ENCODE data around the gene TSPAN18.

The TSPAN18 gene

DNA sequence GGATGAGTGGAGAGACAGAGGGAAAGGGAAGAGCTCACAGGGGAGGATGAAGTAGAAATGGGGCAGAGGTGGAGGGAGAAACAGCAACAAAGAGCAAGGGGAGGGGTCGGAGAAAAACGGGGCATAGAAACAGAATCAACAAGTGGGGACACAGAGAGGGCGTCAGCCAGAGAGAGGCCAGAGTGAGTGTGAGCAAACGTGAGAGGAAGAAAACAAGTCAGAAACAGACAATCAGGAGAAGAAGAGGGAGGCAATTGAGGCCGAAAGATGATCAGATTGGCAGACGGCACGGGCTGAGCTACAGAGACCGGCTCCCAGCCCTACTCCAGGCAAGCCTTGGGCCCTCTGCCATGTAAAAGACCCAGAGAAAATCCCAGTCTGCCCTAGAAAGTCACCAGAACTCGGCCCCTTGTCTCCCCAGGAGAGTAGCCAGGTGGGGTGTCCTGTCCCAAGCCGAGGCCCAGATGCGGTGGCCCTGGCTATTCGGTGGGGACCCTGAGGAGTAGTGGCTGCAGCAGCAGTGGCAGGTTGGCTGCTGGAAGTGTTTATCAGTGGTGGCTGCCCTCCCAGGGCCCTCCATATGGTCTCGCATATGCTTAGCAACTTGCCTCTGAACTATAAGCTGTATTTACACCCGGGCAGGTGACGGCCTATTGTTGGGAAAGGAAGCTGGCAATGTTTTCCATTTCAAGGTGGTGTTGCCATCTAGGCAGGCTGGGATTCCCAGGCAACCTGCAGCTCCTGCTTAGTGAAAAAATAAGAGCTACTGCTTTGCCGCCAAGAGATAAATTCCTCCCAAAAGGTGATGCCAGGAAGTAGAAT is 14.8 kb upstream of the TSPAN18 start:
- DNase-seq: no peak

DNA sequence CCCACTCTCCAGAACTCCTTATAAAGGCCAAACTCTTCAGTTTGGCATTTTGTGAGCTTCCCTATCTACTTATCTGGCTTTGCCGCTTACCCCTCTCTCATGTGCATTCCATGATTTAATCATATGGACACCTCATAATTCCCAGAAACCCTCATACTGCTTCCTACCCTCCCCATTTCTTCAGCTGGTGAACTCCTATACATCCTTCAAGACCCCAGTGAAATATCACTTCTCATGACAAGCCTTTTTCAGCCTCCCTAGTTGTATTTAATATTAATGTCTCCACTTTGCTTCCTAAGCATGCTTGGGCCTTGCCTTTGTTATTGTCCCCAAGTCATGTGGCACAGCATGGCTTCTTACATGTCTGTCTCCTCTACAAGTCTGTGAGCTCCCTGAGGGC is 13.7 kb upstream of the TSPAN18 start:
- no peak for DNase-seq

DNA sequence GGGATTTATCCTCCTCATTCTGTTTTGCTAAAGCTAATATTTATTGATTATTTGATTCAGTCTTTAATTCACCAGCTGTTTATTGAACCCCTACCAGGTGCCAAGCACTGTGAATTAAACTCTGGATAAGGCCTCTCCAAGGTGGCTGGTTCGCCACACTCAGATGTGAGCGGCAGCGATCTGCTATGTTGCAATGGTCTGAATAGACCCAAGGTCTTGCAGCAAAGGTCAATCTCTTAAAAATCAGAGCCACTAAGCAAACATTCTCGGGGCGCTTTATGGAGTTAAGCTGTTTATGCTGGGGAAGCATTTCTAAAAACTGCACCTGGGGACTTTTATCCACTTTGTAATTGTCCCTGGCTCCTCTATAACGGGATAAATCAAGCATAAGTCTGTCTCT is 10.5 kb upstream of the TSPAN18 start:
- DNase-seq: no peak

DNA sequence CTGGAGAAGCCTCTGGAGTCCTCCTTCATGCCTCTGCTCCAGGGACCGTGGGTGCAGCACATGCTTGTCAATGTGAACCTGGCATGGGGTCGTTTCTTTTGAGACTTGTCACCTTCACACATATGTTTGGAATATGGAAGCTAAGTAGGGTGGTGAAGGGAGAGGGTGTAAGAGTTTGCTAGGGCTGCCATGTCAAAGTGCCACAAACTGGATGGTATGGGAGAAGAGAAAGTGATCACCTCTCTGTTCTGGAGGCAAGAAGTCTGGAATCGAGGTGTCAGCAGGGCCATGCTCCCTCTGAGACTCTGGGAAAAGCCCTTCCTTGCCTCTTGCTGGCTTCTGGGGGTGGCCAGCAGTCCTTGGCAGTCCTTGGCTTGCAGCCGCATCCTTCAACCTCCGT is 8.7 kb upstream of the TSPAN18 start:
- no peak for DNase-seq

DNA sequence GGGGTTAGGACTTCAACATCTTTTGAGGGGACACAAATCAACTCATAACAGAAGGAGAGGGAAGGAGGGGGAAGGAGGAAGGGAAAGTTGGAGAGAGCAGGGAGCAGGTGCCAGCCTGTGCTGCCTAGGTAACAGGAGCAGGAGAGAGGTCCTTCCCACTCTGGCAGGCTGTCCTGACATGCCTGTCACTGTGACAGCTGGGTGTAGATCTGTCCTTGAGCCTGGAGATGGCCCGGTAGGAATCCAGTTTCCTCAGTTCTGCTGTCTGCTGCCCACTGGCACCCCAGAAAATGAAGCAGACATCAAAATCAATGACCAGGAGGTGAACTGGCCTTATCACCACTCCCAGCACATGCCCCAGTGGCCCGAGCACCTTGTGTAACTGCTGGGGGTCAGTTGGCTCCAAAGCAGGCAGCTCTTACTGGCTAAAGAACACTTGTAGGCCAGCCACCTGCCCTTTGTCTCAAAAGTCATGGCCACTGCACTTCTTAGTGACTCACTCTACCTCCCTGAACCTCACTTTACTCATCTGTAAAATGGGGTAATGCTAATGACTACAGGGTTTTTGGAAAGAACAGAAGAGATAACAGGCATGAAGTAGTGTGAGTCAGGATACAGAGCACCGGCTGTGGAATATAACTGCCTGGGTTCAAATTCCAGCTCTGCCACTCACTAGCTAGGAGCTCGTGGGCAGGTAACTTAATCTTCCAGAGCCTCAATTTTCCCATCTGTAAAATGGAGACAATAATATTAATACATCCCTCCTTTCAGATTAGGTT is 8.0 kb upstream of the TSPAN18 start:
- no peak for DNase-seq

DNA sequence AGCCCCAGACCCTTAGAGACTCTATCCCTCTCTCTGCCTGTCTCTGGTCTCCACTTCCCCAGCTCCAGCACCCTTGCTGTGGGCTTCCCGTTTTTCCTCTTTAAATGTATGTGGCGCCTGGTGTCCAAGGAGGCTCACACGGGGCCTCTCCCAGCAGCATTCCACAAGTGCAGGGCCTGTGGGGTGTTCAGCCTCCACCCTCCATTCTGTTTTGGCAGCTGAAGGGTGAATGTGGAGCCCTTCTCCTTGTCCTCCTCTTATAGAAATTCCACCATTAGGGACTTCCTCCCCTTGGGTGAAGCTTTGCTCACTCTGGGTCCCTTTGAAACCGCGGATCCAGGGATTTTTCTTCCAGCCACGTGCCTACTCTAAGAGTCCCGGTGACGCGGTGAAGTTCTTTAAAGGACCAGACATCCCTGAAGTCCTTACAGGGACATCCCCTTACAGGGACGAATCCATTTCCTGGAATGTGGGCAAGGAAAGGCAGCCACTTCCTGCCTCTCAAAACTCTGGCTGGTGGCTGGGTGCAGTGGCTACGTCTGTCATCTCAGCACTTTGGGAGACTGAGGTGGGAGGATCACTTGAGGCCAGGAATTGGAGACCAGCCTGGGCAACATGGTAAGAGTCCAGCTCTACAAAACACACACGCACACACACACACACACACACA is 1.6 kb upstream of the TSPAN18 start:
- DNase-seq: no peak

DNA sequence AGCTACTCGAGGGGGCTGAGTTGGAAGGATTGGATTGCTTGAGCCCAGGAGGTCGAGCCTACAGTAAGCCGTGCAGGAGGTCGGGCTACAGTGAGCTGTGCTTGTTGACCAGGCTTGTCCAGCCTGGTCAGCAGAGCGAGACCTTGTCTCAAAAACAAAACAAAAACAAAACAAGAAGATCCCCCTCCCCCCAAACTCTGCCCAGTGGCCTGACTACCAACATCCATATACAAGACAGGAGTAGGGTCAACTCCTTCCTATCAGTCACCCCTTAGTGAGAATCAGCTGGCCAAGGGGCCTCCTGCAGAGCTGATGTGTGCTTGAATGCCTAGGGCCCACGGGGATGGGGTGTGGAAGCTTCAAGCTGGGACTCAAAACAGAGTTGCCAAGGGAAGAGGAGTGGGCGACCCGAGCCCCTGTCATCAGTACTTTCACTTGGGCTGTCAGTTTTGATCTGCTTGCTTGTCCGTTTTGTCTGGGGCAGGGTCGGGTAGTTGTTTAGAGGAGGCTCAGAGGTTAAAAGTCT is 942 bp upstream of the TSPAN18 start:
- DNase-seq: no peak

DNA sequence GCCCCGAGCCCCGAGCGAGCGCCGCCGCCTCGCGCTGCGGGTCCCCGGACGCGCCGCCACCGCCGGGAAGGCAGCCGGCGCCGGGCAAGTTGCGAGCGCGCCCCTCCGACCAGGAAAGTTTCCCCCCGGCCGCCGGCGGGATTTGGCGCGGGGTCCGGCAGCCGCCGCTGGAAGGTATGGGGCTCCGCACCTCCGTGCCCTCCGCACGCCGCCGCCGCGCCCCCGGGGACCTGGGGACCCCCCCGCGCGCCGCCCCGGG is 281 bp downstream of the TSPAN18 start:
- no peak for DNase-seq

DNA sequence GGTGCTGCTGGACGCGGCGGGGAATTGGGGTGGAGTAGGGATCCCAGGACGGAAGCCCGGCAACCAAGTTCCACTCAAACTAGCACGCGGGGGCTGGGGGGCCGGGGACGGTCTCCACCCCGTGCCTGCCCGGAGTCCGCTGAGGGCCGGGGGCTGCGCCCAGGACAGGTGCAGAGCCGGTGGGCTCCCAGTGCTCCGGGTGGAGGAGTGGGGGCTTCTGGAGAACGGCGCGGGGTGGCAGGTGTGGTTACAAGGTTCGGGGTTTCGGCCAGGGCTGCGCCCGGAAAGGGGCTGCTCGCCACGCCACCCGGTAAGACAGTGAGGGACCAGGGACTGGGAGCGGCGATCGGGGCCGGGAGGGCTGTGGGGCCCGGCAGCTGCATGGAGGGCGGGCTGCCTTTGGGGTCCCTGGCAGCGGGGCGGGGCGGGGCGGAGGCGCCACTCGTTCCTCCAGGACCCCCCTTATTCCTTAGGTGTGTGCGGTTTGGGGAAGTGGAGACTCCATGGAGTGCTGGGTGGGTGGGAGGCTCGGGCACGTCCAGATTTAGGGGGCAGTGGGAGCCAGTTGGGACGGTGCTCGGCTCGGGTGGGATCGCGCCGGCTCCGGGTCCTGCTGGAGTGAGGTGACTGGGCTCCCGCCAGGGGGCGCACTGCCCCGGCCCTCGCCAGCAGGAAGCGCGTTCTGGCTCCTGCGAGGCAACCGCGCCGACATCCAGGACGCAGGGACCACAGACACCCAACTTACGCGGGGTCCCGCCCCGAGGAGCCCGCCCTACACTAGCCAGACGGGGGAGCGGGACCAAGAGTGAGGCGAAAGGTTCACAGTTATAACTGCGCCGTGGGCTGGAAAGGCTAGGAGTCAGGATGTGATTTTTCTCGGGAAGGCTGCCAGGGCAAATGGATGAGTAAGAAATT is 868 bp downstream of the TSPAN18 start:
- DNase-seq: peak; percentile 87

DNA sequence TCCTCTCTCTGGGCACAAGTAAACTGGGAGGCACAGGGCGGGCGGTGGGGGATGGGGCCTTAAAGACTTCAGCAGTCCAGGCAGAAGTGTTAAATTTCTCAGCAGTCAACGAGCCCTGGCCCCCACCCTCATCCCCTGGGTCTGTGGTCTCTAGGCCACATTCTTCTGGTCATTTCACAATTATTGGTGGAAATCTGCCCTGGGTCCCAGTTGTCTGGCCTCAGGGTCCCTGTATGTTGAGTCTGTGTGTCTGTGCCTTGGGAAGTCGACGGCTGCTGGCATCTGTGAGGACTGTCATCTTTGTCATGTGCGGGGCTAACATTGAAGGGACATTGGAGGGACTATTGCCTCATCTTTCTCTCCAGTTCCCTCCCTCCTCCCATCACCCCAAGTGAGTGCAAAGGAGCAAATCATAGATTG is 1.7 kb downstream of the TSPAN18 start:
- DNase-seq: no peak

DNA sequence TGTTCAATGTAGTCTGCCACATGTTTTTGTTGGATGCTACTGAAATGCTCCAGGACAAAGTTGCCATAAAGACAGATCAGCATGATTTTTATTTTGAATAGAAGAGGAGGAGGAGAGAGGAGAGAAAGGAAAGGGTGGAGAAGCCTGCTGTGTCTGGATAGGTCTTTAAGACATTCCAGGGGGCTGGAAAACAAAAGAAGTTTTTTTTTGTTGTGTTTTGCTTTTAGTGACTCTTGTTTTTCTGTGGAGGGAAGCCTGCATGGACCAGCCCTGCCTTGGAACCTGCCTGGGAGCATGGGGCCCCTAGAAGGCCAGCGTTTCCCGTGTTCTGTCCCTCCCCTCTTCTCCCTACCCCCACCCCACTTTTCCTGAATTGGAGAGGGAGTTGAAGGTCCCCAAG is 2.3 kb downstream of the TSPAN18 start:
- DNase-seq: no peak

DNA sequence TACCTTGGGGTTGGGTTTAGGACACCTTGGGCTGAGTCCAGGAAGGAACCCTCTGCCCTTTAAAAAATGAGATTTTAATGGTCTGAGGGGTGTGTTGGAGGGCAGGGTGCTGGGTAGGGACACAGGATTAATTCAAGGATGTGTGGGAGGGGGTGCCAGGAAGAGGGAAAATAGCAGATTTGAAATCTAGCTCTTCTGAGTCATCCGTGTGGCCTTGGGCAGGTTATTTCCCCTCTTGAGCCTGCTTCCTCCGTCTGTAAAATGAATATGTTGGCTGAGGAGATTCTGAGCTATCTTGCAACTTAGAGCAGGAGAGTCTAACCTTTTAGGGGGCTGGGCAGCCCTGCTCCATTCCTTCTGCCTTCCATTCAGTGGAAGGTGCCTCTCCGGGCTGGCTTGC is 3.0 kb downstream of the TSPAN18 start:
- no peak for DNase-seq

DNA sequence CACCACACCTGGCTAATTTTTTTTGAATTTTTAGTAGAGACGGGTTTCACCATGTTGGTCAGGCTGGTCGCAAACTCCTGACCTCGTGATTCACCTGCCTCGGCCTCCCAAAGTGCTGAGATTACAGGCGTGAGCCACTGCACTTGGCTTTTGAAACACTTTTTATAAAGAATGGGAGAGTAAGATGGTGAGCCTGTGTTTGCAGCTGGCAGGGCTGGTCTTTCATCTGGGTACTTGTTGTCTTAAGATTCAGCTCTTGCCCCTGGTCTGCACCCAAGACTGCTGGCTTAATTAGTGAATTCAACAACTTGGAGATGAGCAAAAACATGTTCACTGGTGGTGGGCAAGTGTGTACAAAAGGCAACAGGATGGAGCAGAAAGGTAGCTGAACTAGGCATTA is 4.0 kb downstream of the TSPAN18 start:
- DNase-seq: no peak

DNA sequence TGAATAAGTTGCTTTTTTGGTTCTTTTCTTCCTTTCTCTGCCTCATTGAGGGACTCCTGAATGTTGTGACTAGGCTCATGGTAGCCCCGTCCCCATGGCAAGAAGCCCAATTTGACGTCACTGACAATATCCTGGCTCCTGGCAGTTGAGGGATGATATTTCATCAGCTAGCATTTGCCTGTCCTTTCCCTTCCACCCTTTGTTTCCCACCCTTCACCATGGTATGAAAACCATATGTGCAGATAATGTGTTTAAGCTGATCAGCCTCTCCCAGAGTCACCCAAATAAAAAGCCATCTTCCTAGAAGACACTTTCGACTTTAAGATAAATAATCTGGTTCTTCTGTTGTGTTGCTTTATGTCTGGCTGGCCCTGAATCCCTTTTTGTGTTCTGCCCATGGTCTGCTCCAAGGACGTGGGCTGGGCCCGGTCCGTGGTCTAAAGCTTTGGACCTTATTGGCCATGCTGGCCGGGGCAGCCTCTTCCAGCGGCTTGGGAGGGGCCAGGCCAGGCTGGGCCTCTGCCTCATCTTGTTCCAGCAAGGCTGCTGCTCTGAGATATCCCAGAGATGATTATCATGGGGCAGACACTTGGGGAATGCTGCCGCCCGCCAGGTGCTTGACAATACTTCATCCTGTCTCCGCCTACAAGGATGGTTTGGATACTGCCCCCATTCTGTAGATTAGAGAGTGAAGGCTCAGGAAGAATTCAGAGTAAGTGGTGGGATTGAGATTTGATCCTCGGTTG is 5.1 kb downstream of the TSPAN18 start:
- no peak for DNase-seq

DNA sequence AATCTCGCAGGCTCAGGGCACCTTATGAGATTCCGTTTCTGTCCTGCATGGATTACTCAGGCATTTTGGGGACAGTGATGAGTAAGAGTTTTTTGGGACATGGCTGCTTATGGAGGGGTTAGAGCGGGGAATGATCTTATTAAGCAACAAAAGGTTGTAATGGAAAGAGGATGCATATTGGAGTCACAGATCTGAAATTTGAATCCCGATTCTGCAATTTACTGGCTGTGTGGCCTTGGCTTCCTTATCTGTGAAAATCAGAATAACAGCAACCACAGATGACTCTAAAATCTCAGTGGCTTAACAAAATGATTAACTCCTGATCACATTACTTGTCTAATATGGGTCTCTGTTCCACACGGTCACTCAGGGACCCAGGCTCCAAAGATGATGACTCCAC is 5.8 kb downstream of the TSPAN18 start:
- DNase-seq: no peak

DNA sequence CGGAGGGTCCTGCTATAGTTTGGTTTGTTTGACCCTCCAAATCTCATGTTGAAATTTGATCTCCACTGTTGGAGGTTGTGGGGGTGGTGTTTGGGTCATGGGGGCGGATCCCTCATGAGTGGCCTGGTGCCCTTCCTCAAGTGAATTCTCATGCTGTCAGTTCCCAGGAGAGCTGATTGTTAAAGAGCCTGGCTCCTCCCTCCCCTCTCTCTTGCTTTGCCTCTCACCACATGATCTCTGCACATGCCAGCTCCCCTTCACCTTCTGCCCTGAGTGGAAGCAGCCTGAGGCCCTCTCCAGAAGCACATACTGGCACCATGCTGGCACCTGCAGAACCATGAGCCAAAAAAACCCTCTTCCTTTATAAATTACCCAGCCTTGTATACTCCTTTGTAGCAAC is 7.1 kb downstream of the TSPAN18 start:
- DNase-seq: no peak

DNA sequence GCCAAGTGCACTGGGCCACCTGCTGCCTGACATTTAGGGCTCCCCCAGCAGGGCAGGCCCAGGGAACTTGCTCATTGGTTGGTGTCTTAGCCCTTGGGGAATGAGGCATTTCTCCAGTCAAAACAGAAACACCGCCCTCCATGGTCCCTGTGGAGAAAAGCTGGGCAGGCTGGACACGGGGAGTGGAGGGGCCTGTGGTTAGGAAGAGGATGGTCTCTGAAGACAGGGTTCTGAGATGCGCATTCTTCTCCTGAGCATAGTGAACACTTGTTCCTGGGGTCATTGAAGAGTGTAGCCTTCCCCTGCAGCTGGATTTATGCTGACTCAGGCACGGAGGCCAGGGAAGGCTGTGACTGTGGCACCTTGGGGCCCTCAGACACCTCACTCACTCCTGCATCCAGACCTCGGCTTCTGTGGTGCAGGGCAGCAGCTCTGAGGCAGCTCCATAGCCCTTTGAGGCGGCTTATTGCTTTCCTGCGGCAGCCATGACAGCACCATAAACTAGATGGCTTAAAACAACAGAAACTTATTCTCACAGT is 8.2 kb downstream of the TSPAN18 start:
- no peak for DNase-seq

DNA sequence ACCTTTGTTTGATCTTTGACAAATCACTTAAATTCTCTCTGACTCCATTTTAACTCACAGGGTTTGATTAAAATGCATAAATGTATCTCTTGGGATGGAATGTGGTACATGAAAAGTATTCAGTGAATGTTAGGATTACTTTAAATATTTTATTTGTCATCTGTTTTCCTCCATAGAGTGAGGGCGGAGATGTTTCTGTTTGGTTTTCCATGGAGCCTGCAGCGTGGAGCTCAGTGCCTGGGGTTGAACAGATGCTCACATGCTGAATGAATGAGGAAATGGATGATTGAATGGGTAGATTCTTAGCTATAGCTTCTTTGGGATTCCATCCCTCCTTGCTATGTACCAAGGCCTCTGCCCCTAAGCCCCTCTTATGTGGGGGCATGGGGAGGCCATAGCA is 10.0 kb downstream of the TSPAN18 start:
- DNase-seq: no peak

DNA sequence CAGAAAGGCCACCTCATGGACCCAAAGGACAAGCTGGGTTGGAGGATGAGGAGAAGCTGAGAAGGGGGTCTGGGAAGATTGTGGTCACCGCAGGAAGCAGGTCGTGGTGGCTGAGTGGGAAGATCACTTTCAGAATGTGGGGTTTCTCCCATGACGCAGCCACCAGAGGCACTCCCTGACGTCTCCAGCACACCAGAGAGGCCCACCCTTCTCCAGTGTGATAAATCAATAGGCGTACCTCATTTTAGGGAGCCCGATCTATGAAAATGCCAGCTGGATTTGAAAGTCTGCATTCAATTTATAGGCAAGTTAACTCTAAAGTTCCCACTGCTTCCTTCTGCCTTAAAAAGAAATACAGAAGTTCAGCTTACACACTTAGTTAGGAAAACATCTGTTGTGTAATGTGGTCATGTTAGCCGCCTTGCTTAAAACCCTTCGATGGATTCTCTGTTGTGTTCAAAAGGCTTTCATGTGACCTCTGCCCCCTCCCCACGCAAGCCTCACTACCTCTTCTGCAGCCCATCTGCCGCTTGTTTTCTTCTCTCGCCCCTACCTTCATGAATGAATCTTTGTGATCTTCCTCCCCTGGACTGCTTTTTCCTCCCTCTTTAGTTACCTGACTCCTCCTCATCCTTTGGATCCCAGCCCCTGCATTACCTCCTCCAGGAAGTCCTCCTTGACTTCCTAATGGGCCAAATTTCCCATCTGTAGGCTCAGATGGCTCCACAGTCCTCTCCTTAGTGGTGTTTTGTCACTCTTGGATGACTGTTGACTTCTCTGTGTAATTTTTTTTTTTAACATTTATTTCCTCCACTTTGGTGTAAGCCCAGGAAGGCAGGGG is 10.7 kb downstream of the TSPAN18 start:
- peak; percentile 36 for DNase-seq

DNA sequence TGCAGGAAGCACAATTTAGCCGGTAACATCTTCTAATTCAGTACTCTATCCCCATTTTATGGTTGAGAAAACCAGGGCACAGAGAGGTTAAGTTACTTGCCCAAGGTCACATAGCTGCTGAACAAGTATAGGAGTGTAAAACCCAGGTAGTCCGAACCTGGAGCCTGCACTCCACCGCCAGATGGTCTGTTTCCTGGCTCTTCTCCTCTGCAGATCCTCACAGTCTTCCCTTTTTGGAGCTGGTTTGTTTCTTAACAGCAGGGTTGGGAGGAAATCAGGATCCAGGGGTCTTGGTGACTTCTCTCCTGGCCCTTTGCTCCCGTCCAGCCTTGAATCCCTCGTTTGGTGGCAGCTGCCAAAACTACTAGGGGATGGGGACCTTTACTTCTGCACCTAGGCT is 12.0 kb downstream of the TSPAN18 start:
- no peak for DNase-seq

DNA sequence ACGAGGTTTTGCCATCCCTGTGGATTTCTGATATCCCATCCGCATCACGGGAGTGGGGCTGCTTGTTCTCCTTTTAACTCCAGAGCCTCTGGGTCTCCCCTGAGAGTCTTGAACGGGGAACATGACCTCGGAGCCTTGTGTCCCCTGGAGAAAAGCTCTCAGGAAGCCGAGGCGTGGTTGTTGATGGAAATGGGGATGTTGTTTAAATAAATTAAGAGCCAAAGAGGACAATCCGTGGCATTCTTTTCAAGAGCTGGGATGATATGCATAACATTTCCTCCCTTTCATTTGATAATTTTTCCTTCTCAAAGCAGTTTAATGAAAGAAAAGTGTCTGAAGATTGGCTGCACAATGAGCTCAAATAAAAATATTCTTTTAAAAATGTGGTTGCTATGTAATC is 14.2 kb downstream of the TSPAN18 start:
- no peak for DNase-seq

Data from stimulated activated CD8-positive, alpha-beta memory T cell treated with anti-CD3 and anti-CD28 coated beads, Interleukin-4, amount 100 ng/mL, for 48 hours (primary cell).